ENCODE measurements around the gene ATP12A. TPM values are rescaled to one million over a fixed set of nuclear protein-coding genes. Genes with fewer than 3 reads are reported as not detected.

The ATP12A gene
- not detected in 2 replicates for total RNA-seq (2014; rRNA removed)
- not detected for polyA plus RNA-seq (2012)

DNA sequence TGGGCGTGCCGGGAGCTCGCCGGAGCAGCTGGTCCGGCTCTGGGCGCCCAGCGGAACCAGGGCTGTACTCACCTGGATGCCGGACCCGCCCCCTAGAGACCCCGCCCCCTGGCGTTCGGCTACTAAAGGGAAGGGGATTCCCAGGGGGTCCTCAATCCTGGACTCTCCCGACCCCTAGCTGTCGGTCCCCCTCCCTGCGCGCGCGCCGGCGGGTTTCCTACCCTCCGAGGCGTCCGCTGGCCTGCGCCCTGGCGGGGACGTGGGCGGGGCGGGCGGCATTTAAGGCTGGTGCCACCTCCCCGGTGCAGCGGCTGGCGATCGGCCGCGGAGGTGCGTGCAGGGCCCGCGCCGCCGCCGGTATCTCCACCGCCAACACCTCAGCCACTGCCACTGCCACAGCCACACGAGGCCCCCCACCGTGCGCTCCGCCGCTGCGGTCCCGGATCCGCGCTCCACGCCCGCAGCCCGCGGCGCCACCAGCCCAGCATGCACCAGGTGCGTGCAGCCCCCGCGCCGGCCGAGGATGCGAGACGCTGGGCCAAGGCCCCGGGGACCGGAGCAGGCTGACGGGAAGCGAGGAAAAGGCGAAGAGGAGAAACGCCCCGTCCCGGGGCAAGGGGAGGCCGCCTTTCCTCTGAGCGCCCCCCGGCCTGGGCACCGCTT is at the start of gene ATP12A:
Gene ATP12A, plus strand, starts transcription at position 151 of the 663 bp plus-strand sequence. Its CDS starts 336 bp downstream, at position 487.
- DNase-seq (ENCODE audit: low read depth) = no peak

- DNase-seq (ENCODE audit: low read depth) = no peak
Measured at GRCh38 chr13:24630851-24631620, 49.2 kb upstream of the ATP12A start.

- no peak for DNase-seq (ENCODE audit: low read depth)
Measured at GRCh38 chr13:24631922-24632321, 48.3 kb upstream of the ATP12A start.

GRCh38 chr13:24632382-24633121 is 47.7 kb upstream of the ATP12A start:
- DNase-seq (ENCODE audit: low read depth) = peak; percentile 21

DNA sequence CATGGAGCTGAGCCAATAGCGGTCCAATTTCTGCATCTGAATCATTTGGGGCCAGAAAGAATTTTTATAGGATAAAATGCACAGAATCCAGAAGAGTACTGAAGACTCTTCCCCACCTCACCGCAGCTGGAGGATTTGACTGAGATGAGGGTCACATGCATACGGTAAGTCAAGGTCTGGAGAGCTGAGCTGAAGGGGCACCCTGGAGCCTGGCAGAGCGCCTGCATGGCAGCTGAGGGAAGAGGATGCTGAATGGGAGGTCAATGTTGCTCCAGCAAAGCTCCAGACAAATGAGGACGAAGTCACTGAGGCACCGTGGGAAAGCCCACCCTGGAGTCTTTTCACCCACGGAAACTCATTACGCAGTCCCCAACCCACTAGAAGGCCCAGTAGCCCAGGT is 43.4 kb upstream of the ATP12A start:
- DNase-seq (ENCODE audit: low read depth) = no peak

GRCh38 chr13:24638096-24638495 is 42.1 kb upstream of the ATP12A start:
- no peak for DNase-seq (ENCODE audit: low read depth)

DNA sequence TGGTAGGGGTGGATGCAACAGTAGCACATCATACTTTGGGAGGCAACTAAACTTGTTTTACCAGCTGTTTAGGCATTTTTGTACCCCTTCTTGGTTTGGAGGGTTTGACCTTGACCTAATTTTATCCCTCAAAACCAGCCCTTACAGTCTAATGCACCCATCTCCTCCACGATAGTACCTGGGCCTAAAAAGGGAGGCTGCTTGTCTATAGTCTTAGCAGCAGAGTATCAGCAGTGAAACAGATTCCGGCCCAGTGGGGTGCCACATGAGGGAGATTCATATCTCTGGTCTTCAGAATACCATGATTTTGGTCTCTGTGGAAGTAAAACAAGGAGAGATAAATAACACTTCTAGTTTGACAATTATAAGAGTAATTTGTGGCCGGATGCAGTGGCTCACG is 39.5 kb upstream of the ATP12A start:
- DNase-seq (ENCODE audit: low read depth) = no peak

DNA sequence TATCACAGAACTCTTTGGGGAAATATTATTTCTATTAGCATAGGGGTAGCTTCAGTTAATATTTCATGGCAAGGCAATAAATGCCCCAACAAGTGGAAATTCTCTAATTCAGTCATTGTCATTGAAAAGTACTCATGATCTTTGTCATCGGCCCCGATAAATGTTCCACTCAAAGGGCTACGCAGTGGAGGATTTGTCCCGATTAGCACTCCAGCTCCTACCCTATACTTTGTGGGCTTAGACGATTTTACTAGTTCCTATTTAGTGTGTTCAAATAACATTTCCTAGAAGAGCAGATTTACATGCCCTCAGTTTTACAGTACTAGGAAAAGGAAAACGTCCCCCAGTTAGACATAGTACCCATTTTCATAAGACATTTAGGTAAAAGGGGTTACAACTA is 38.0 kb upstream of the ATP12A start:
- no peak for DNase-seq (ENCODE audit: low read depth)

GRCh38 chr13:24644036-24644435 is 36.2 kb upstream of the ATP12A start:
- no peak for DNase-seq (ENCODE audit: low read depth)

GRCh38 chr13:24648271-24648670 is 31.9 kb upstream of the ATP12A start:
- DNase-seq (ENCODE audit: low read depth) = no peak

DNA sequence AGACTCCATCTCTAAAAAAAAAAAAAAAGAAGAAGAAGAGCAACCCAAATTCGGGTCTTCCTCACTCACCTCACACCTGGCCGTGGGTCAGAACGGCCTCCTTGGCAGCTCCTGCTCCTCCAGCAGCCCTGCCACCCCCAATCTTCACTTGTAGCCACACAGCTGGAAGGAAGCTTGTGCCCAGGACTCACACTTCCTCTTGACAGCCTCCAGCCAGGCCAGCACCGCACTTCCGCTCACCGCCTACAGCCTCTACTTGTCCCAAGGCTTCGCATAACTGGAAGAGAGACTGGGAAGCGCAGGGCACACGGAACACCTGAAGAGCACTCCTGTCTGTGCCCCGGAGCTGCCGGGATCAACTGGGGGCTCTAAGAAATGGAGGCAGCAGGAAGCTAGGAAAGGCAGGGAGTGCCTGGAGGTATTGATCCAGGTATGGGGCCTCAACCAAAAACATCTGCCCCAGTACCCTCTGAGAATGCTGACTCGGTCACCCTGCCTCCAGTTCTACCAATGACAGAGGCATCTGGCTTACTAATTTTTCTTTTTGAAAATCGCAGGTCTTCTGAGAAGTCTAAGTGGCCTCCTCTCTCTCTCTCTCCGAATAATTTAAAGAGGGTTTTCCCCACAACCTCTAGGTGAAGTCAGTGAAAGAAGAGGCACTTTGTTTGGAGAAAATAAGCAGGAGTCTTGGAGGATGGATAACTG is 31.1 kb upstream of the ATP12A start:
- DNase-seq (ENCODE audit: low read depth) = no peak

- DNase-seq (ENCODE audit: low read depth) = no peak
Measured at GRCh38 chr13:24649688-24650043, 30.5 kb upstream of the ATP12A start.

- no peak for DNase-seq (ENCODE audit: low read depth)
Measured at GRCh38 chr13:24650161-24650560, 30.0 kb upstream of the ATP12A start.

DNA sequence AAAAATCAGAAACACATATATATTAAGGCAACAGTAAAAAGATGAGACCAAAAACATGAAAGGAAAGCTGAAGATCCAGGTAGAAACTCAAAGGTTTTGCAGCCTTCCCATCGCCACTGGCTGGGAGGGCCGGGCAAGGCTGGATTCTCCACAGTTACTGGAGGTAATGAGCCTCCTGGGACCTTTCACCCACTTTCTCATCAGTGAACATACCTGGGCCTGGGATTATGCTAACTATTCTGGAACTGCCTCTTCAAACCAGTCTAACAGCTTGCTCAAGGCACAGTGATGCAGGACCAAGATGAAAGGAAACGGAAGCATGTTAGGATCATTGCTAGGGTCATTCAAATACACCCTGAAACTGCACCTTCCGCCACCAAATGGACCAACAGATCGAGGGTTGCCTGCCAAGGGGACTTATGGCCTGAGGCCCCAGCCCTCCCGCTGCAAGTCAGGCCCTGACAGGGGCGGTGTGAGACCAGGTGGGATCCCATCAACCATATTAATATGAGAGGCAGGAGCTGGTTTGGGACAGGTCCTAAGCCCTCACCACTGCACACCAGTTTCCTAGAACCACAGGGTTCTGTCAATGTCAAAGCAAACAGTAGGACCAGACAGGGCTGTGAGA is 28.4 kb upstream of the ATP12A start:
- no peak for DNase-seq (ENCODE audit: low read depth)

DNA sequence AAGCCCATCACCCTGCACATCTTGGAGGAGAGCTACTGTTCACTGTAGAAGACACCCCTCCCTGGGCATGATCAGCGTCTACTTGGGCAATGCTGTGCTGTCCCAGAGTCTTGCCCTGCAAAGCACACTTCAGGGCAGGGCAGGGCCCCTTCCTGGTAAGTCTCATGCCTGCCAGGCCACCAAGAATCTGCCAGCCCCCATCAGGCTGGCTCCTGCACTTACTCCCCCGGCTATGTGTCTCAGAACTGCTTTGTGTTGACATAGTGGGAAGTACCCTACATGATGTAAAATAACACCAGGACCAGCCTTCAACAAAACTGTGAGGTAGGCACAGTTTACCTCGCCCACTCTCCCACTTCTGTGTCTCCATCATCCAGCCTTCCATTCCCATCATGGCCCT is 27.8 kb upstream of the ATP12A start:
- DNase-seq (ENCODE audit: low read depth) = no peak

- DNase-seq (ENCODE audit: low read depth) = no peak
Measured at GRCh38 chr13:24654741-24655140, 25.5 kb upstream of the ATP12A start.

- no peak for DNase-seq (ENCODE audit: low read depth)
Measured at GRCh38 chr13:24659239-24659638, 21.0 kb upstream of the ATP12A start.

GRCh38 chr13:24660023-24660741 is 20.0 kb upstream of the ATP12A start:
- DNase-seq (ENCODE audit: low read depth) = no peak

DNA sequence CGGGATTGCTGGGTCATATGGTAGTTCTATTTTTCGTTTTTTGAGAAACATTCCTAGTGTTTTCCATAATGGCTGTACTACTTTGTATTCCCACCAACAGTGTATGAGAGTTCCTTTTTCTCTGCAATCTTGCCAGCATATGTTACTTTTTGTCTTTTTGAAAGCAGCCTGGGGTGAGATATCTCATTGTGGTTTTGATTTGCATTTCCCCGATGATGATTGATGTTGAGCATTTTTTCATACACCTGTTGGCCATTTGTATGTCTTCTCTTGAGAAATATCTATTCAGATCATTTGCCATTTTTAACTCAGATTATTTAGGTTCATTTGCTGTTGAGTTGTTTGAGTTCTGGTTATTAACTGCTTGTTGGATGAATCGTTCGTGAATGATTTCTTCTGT is 18.5 kb upstream of the ATP12A start:
- DNase-seq (ENCODE audit: low read depth) = peak; percentile 14

GRCh38 chr13:24662195-24663088 is 17.8 kb upstream of the ATP12A start:
- DNase-seq (ENCODE audit: low read depth) = no peak
